H1 (cell line): ENCODE results near the gene ZC3H14. TPM values are rescaled to one million over a fixed set of nuclear protein-coding genes. Genes with fewer than 3 reads are reported as not detected.

ENCODE experiments used
- CTCF ChIA-PET: fragments of 300-600 bp; sonication (Branson Sonifier 250); formaldehyde crosslinking; loops from one replicate; lab custom pipeline; 2021; ENCODE audit not compliant: partially characterized antibody; lab: Charles Lee
- POLR2A ChIA-PET: fragments of 300-600 bp; sonication (Branson Sonifier 250); formaldehyde crosslinking; loops from one replicate; lab custom pipeline; 2021; ENCODE audit warnings: inconsistent platforms; ENCODE audit not compliant: partially characterized antibody; lab: Charles Lee
- DNase-seq, 2 experiments: peaks; one replicate each; pipeline versions ENCODE4 v3.0.0 to v3.0.0-alpha.2; 2010 to 2022; ENCODE audit warnings: low spot score in 2 of 2, low read depth in 1 of 2, mixed read lengths in 1 of 2
- FAIRE-seq: peaks from 2 replicates; lab custom pipeline; 2011; peaks lifted over from hg19 to GRCh38; lab: Jason Lieb, UNC
- H2AFZ ChIP-seq: 2 replicates; pipeline ENCODE4 v1.8.1; 2012; ENCODE audit warnings: low read length, inconsistent platforms
- H2AK5ac ChIP-seq: 2 replicates; pipeline ENCODE4 v1.6.1; 2013; ENCODE audit warnings: low read depth, low read length
- H2BK120ac ChIP-seq: replicated peaks from 2 replicates; pipeline ENCODE3; 2013; ENCODE audit warnings: low read depth, low read length, inconsistent platforms
- H2BK12ac ChIP-seq: 2 replicates; pipeline ENCODE4 v1.6.1; 2013; ENCODE audit warnings: low read depth, low read length
- H2BK15ac ChIP-seq: 2 replicates; pipeline ENCODE4 v1.6.1; 2013; ENCODE audit warnings: low read length
- H2BK20ac ChIP-seq: 2 replicates; pipeline ENCODE4 v1.6.1; 2013; ENCODE audit warnings: low read length
- H2BK5ac ChIP-seq: 2 replicates; pipeline ENCODE4 v1.6.1; 2013; ENCODE audit warnings: low read depth, low read length
- H3K14ac ChIP-seq: 2 replicates; pipeline ENCODE4 v1.6.1; 2013; ENCODE audit warnings: inconsistent platforms; ENCODE audit not compliant: insufficient read length
- H3K18ac ChIP-seq: 2 replicates; pipeline ENCODE4 v1.6.1; 2013; ENCODE audit warnings: low read length; ENCODE audit errors: extremely low read depth
- H3K23ac ChIP-seq: 2 replicates; pipeline ENCODE4 v1.6.1; 2013; ENCODE audit warnings: inconsistent platforms; ENCODE audit not compliant: insufficient read length
- H3K23me2 ChIP-seq: 2 replicates; pipeline ENCODE4 v1.6.1; 2013; ENCODE audit warnings: low read depth, low read length
- H3K27ac ChIP-seq: 2 replicates; pipeline ENCODE4 v1.6.1; 2011; ENCODE audit warnings: low read depth, low read length, inconsistent platforms
- H3K27me3 ChIP-seq, 4 experiments: replicated peaks in 1 of 4; 1 replicate in 1 of 4; 2 replicates in 3 of 4; pipeline versions ENCODE4 v1.6.1 to v1.8.1; 2011 to 2013; ENCODE audit warnings: low read length in 3 of 4, mild to moderate bottlenecking in 3 of 4, inconsistent platforms in 2 of 4, mixed read lengths in 2 of 4, moderate library complexity in 1 of 4; ENCODE audit not compliant: control insufficient read depth in 3 of 4, insufficient read depth in 3 of 4; ENCODE audit errors: extremely low read depth in 1 of 4
- H3K36me3 ChIP-seq, 4 experiments: 2 replicates each; pipeline versions ENCODE4 v1.6.1 to v1.8.1; 2011 to 2013; ENCODE audit warnings: mild to moderate bottlenecking in 4 of 4, low read length in 3 of 4, moderate library complexity in 2 of 4, control low read depth in 1 of 4, inconsistent platforms in 1 of 4; ENCODE audit not compliant: insufficient read depth in 4 of 4, control insufficient read depth in 2 of 4
- H3K4ac ChIP-seq: replicated peaks from 2 replicates; pipeline ENCODE3; 2013; ENCODE audit warnings: low read length, low read depth, mixed read lengths, inconsistent platforms; ENCODE audit not compliant: insufficient read length
- H3K4me1 ChIP-seq, 4 experiments: replicated peaks in 1 of 4; 1 replicate in 1 of 4; 2 replicates in 3 of 4; pipeline versions ENCODE4 v1.6.1 to v1.8.1; 2011 to 2013; ENCODE audit warnings: low read length in 3 of 4, inconsistent platforms in 2 of 4, mixed read lengths in 1 of 4; ENCODE audit not compliant: insufficient read depth in 4 of 4, control insufficient read depth in 3 of 4
- H3K4me2 ChIP-seq, 2 experiments: 2 replicates each; pipeline versions ENCODE4 v1.6.1 to v1.8.1; 2011 to 2013; ENCODE audit warnings: low read depth in 2 of 2, low read length in 2 of 2, control low read depth in 1 of 2, inconsistent platforms in 1 of 2, mild to moderate bottlenecking in 1 of 2; ENCODE audit not compliant: insufficient read depth in 1 of 2
- H3K4me3 ChIP-seq, 4 experiments: fragments of 200-600, 300-600 bp in 1 of 4; sonication (generic), shearing (Covaris generic), sonication (Bioruptor Twin) in 1 of 4; 2 replicates each; pipeline versions ENCODE4 v1.5.1 to v1.8.1; 2011 to 2016; ENCODE audit warnings: low read length in 4 of 4, low read depth in 3 of 4, control low read depth in 2 of 4, inconsistent platforms in 2 of 4, mild to moderate bottlenecking in 2 of 4, mixed read lengths in 1 of 4, moderate library complexity in 1 of 4; ENCODE audit not compliant: insufficient read depth in 2 of 4; ENCODE audit errors: extremely low read depth in 1 of 4
- H3K56ac ChIP-seq: replicated peaks from 2 replicates; pipeline ENCODE3; 2013; ENCODE audit warnings: low read depth, mild to moderate bottlenecking, mixed read lengths, low read length, inconsistent platforms; ENCODE audit not compliant: insufficient read length
- H3K79me1 ChIP-seq: 2 replicates; pipeline ENCODE4 v1.6.1; 2013; ENCODE audit warnings: low read depth, low read length, control low read depth
- H3K79me2 ChIP-seq, 2 experiments: 2 replicates each; pipeline versions ENCODE4 v1.6.1 to v1.8.1; 2012 to 2013; ENCODE audit warnings: low read length in 2 of 2, mild to moderate bottlenecking in 2 of 2, inconsistent platforms in 1 of 2; ENCODE audit not compliant: insufficient read depth in 2 of 2, control insufficient read depth in 1 of 2
- H3K9ac ChIP-seq, 4 experiments: replicated peaks in 1 of 4; 1 replicate in 1 of 4; 2 replicates in 3 of 4; pipeline versions ENCODE4 v1.6.1 to v1.8.1; 2011 to 2013; ENCODE audit warnings: low read depth in 3 of 4, low read length in 3 of 4, control low read depth in 2 of 4, mild to moderate bottlenecking in 2 of 4, moderate library complexity in 2 of 4, inconsistent platforms in 1 of 4; ENCODE audit errors: extremely low read depth in 1 of 4
- H3K9me3 ChIP-seq, 2 experiments: 2 replicates each; pipeline versions ENCODE4 v1.6.1 to v1.8.1; 2012 to 2013; ENCODE audit warnings: mild to moderate bottlenecking in 2 of 2, moderate library complexity in 2 of 2, control low read depth in 1 of 2, inconsistent platforms in 1 of 2, low read depth in 1 of 2, low read length in 1 of 2, mixed read lengths in 1 of 2; ENCODE audit not compliant: insufficient read depth in 2 of 2
- H4K20me1 ChIP-seq, 2 experiments: replicated peaks in 1 of 2; 2 replicates each; pipeline versions ENCODE3 to v1.8.1; 2011 to 2013; ENCODE audit warnings: inconsistent platforms in 2 of 2, low read length in 2 of 2, mild to moderate bottlenecking in 1 of 2; ENCODE audit not compliant: insufficient read depth in 2 of 2, control insufficient read depth in 1 of 2
- H4K5ac ChIP-seq: 2 replicates; pipeline ENCODE4 v1.6.1; 2013; ENCODE audit warnings: low read length, low read depth, mixed read lengths, inconsistent platforms; ENCODE audit not compliant: insufficient read length
- H4K8ac ChIP-seq: 2 replicates; pipeline ENCODE4 v1.8.0; 2013; ENCODE audit warnings: mild to moderate bottlenecking, moderate library complexity, low read length, inconsistent platforms; ENCODE audit not compliant: insufficient read depth; ENCODE audit errors: extremely low read depth
- H4K91ac ChIP-seq: replicated peaks from 2 replicates; pipeline ENCODE3; 2013; ENCODE audit warnings: low read length, mixed read lengths, inconsistent platforms; ENCODE audit not compliant: insufficient read length
- BCL11A ChIP-seq, 2 experiments: IDR thresholded peaks; one replicate each; pipeline ENCODE4 v1.6.1; 2011; ENCODE audit warnings: low read depth in 2 of 2, low read length in 2 of 2, mild to moderate bottlenecking in 2 of 2
- EGR1 ChIP-seq: IDR thresholded peaks from 2 replicates; pipeline ENCODE4 v1.6.1; 2011; ENCODE audit warnings: low read depth, low read length, borderline replicate concordance
- SRF ChIP-seq: IDR thresholded peaks from 2 replicates; pipeline ENCODE4 v1.6.1; 2011; ENCODE audit warnings: mild to moderate bottlenecking, low read depth, low read length, moderate library complexity
- TAF7 ChIP-seq: optimal IDR thresholded peaks from 2 replicates; pipeline ENCODE3; 2011; ENCODE audit warnings: low read depth, mild to moderate bottlenecking, inconsistent platforms, low read length, moderate library complexity, borderline replicate concordance
- WGBS, 2 experiments: shearing (Covaris generic) in 1 of 2; methylation state at CpG; one replicate each; pipeline versions ENCODE4 v1.1.6 to v1.1.7; 2013 to 2015; ENCODE audit warnings: low lambda C conversion rate in 2 of 2, mixed read lengths in 2 of 2, inconsistent platforms in 1 of 2, low coverage in 1 of 2, missing lambda C conversion rate in 1 of 2; ENCODE audit not compliant: insufficient replicate concordance in 2 of 2, insufficient coverage in 1 of 2, insufficient read length in 1 of 2; ENCODE audit errors: extremely low coverage in 1 of 2, missing lambda C conversion rate in 1 of 2; 5-methylcytosine and 5-hydroxymethylcytosine counted together
- polyA plus RNA-seq, 7 experiments: library from polyadenylated mRNA; depleted of rRNA in 3 of 7; stranded (reverse) in 5 of 7; unstranded in 2 of 7; fragments of >200 nt in 5 of 7; fragments of 200-250 nt in 2 of 7; gene quantifications; 1 replicate in 5 of 7; 2 replicates in 1 of 7; 4 replicates in 1 of 7; pipeline versions ENCODE4 v1.2.1 to v1.2.3, GENCODE V29; 2011 to 2013; ENCODE audit warnings: missing spikeins in 2 of 7, mixed read lengths in 2 of 7
- total RNA-seq: library from RNA; stranded (reverse); fragmentation: NEBNext Ultra II Directional; extraction: Animal tissue kit (Norgen Biotek cat#: 25700); gene quantifications from 2 replicates; pipeline ENCODE4 v1.2.1, GENCODE V29; 2021

The ZC3H14 gene
- total and polyA plus RNA-seq, 2 of the 8 experiments (the other 6 are each of a cell fraction or from before 2014, with no cell fraction given): 86.0 to 99.1 TPM

GRCh38 chr14:88605594-88605993 lies 42.8 kb downstream of the ZC3H14 start:
- peaks cover 0 to 4% (median 1%) of the 10 kb centered on the region in 4 experiments; a peak in 2 of 7 replicates for H3K4me1 ChIP-seq
- peaks cover 31 to 88% (median 70%) of the 10 kb centered on the region in 4 experiments for H3K36me3 ChIP-seq
- no peak overlapping the region for H2BK120ac ChIP-seq
- no peak overlapping the region for H2AK5ac ChIP-seq
- no peak overlapping the region for H2BK5ac ChIP-seq
- H2BK15ac ChIP-seq: no peak overlapping the region
- no peak overlapping the region; the same call in 1 of the 2 replicates for H3K27ac ChIP-seq
- H3K9ac ChIP-seq: no peak overlapping the region
- H4K5ac ChIP-seq: no peak overlapping the region
- H4K8ac ChIP-seq: no peak overlapping the region
- H3K14ac ChIP-seq: no peak overlapping the region
- H4K91ac ChIP-seq: no peak overlapping the region
- POLR2A ChIA-PET: interaction anchor here (1.6 to 2.2 kb wide), 2 partner anchors 11 to 15 kb away, joined by 5 to 7 read pairs; no protein-coding TSS in a partner anchor
- H3K4me2 ChIP-seq: no peak overlapping the region
- no peak overlapping the region for H3K4ac ChIP-seq
- H3K23me2 ChIP-seq: no peaks in the 10 kb centered on the region; the same call in 1 of the 2 replicates
- H3K56ac ChIP-seq: no peak overlapping the region
- peaks cover 0 to 6% of the 10 kb centered on the region in 2 experiments for H4K20me1 ChIP-seq
- H3K4me3 ChIP-seq: no peak overlapping the region
- H2BK12ac ChIP-seq: no peak overlapping the region
- no peak overlapping the region for H3K23ac ChIP-seq
- H3K18ac ChIP-seq: no peak overlapping the region
- no peaks in the 10 kb centered on the region for H3K79me2 ChIP-seq
- H3K27me3 ChIP-seq: no peaks in the 10 kb centered on the region
- WGBS, 2 experiments: 88% methylated on average over 2 of the region's 2 CpGs; no CpG with 5 or more reads in 1 of the 2 experiments
- no peak overlapping the region for H2BK20ac ChIP-seq
- CTCF ChIA-PET: interaction anchor here (0.6 to 1.2 kb wide), 2 partner anchors 11 to 437 kb away, joined by 3 read pairs; no protein-coding TSS in a partner anchor
- FAIRE-seq (no peak), DNase-seq (no peak)
- H2AFZ ChIP-seq: no peak overlapping the region
- H3K79me1 ChIP-seq: no peaks in the 10 kb centered on the region
- peaks cover 0 to 3% of the 10 kb centered on the region in 2 experiments; a peak in 1 of 4 replicates for H3K9me3 ChIP-seq
- no peak for TF ChIP-seq BCL11A (IDR thresholded peaks at IDR 0.05; ENCODE audit: low read depth in 2 of 2, low read length in 2 of 2)
- TF ChIP-seq TAF7: no peak
- no peak for TF ChIP-seq SRF
- no peak for TF ChIP-seq EGR1
